Kidney epithelial cell (primary cell): Measurements from ENCODE around the gene FBLN1. TPM values are rescaled to one million over a fixed set of nuclear protein-coding genes. Genes with fewer than 3 reads are reported as not detected.
"Not testable (repeated sequence)": the region's sequence is repeated elsewhere in the genome, so short reads cannot be mapped to it uniquely, and the experiment has no call there.

Source experiments
- DNase-seq: peaks from one replicate; pipeline ENCODE4 v3.0.0-alpha.2; 2010; ENCODE audit warnings: low read depth
- H3K27me3 ChIP-seq: 2 replicates; pipeline ENCODE4 v1.6.0; 2011; ENCODE audit warnings: low read length; ENCODE audit not compliant: control insufficient read depth, insufficient read depth
- H3K36me3 ChIP-seq: 2 replicates; pipeline ENCODE4 v1.5.1; 2011; ENCODE audit warnings: low read length; ENCODE audit not compliant: control insufficient read depth, insufficient read depth
- H3K4me3 ChIP-seq: 2 replicates; pipeline ENCODE4 v1.5.1; 2011; ENCODE audit warnings: low read depth, mild to moderate bottlenecking, control low read depth, low read length
- CTCF ChIP-seq: IDR thresholded peaks from 2 replicates; pipeline ENCODE4 v1.5.1; 2011; ENCODE audit warnings: mild to moderate bottlenecking, moderate library complexity, low read length, control low read depth, inconsistent platforms; ENCODE audit not compliant: insufficient read depth, poor library complexity, severe bottlenecking
- total RNA-seq: library from RNA; depleted of rRNA; stranded (reverse); fragments of >200 nt; gene quantifications from 2 replicates; pipeline ENCODE4 v1.2.3, GENCODE V29; 2015

Gene FBLN1
- total RNA-seq, 1 donor from 2014 or later = 32.8 TPM

DNA sequence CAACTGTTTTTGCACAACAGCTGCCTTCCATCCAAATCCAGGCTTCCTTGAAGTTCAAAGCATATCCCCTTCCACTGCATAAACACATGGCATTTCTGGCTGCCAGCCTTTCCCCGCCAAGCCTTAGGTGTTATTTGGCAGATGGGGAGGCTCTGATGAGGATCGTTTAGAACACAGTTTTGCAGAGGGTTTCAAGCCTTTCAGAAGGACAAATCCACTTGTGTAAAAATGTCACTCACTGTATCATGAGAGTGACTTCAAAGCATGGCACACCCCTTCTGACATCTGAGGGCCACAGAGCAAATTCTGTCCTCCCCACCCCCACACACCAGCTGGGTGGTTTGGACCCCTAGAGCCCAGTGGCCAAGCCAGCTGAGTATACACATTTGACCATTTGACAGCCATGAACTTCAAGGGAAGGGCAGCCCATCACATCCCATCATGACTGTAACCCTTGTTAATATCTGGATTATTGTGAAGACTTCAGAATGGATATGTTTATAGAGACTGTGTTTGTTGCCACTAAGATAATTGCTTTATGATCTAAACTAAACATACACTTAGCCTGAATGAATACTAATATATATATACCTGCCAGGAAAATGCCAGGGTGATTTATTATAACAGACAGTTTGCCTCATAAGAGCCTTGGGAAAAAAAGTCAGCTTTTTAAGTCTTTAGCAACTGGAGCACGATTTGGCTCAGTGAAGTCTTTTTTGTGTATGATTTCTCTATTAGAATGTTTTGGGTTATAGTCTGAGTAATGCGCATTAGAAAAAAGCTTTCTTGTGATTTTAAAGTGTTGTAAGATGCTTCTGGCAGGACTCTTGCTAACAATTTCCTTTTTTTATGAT, 31.9 kb downstream of the FBLN1 start:
- H3K36me3 ChIP-seq = no peaks in the 10 kb centered on the region
- no peak for DNase-seq

DNA sequence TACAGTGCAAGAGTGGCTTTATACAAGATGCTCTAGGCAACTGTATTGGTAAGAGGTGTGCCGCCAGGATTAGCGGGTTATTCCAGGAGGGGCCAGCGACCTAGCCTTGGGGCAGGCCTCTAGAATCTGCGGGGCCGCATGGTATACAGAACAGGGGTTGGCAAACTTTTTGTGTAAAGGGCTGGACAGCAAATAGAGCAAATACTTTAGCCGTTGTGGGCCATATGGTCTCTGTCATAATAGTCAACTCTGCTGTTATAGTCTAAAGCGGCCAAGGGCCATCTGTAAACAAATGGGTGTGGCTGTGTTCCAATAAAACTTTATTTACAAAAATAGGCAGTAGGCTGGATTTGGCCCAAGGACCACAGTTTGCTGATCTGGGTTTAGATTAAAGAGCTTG, 32.6 kb downstream of the FBLN1 start:
- H3K36me3 ChIP-seq = no peaks in the 10 kb centered on the region
- no peak for DNase-seq

More for the DNA sequence above, 31.9 kb downstream of the FBLN1 start:
- Histone ChIP-seq H3K27me3 (peaks cover 11% of the 10 kb centered on the region), H3K4me3 (no peak overlapping the region)
- no peak for TF ChIP-seq CTCF

GRCh38 chr22:45535835-45536234, 33.2 kb downstream of the FBLN1 start:
- H3K36me3 ChIP-seq, H3K4me3 ChIP-seq, DNase-seq: not testable (repeated sequence)
- H3K27me3 ChIP-seq = peaks cover 13% of the 10 kb centered on the region

More for the DNA sequence above, 32.6 kb downstream of the FBLN1 start:
- TF ChIP-seq CTCF = no peak
- peaks cover 11% of the 10 kb centered on the region for H3K27me3 ChIP-seq
- H3K4me3 ChIP-seq = no peak overlapping the region

GRCh38 chr22:45537734-45538181, 35.1 kb downstream of the FBLN1 start:
- Histone ChIP-seq H3K4me3 (no peak overlapping the region), H3K36me3 (no peaks in the 10 kb centered on the region), H3K27me3 (peaks cover 13% of the 10 kb centered on the region)
- DNase-seq = no peak
- TF ChIP-seq CTCF = no peak

GRCh38 chr22:45538281-45538680, 35.6 kb downstream of the FBLN1 start:
- no peaks in the 10 kb centered on the region for H3K36me3 ChIP-seq
- H3K27me3 ChIP-seq = peaks cover 13% of the 10 kb centered on the region
- no peak for DNase-seq
- H3K4me3 ChIP-seq = no peak overlapping the region
- no peak for TF ChIP-seq CTCF

DNA sequence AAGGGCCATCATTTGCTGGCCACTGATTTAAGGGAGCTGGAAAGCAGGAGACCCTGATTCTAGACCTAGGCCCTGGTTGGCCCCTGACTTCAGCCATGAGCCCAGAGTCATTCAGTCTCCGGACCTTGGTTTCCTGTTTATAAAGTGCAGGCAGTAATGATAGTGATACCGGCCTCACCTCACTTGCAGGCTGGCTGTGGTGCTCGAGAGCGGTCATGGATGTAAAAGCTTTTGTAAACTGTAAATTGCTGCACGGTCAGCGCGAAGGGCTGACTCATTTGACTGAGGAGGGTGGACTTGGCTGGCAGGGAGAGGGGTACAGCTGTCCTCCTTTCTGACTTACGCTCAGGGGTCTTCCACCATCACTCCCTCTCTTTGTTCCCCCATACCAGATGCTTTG, 37.4 kb downstream of the FBLN1 start:
- DNase-seq = no peak
- TF ChIP-seq CTCF = no peak
- H3K27me3 ChIP-seq = peaks cover 10% of the 10 kb centered on the region
- no peak overlapping the region for H3K4me3 ChIP-seq
- H3K36me3 ChIP-seq = no peaks in the 10 kb centered on the region
